GM12878 (cell line): ENCODE measurements around the gene SBNO2. TPM values are rescaled to one million over a fixed set of nuclear protein-coding genes. Genes with fewer than 3 reads are reported as not detected.

ENCODE experiments used
- ATF2 ChIP-seq: IDR thresholded peaks from 2 replicates; pipeline ENCODE4 v1.6.1; 2012; ENCODE audit warnings: low read length, inconsistent platforms
- BACH1 ChIP-seq: fragments of 450-650 bp; IDR thresholded peaks from 2 replicates; pipeline ENCODE4 v1.6.1; 2017; ENCODE audit warnings: mild to moderate bottlenecking, borderline replicate concordance
- CEBPB ChIP-seq, 2 experiments: fragments of 150-350 bp in 1 of 2; IDR thresholded peaks; 2 replicates each; pipeline ENCODE4 v1.6.1; 2012 to 2014; ENCODE audit warnings: low read depth in 2 of 2, low read length in 2 of 2, borderline replicate concordance in 1 of 2, inconsistent platforms in 1 of 2
- CEBPZ ChIP-seq: fragments of 150-350 bp; IDR thresholded peaks from 2 replicates; pipeline ENCODE4 v1.6.1; 2016; ENCODE audit warnings: low read depth, low read length
- E2F4 ChIP-seq: IDR thresholded peaks from 2 replicates; pipeline ENCODE4 v1.6.1; 2012; ENCODE audit warnings: low read depth, low read length, improper control_type of control experiment
- ELK1 ChIP-seq: IDR thresholded peaks from 2 replicates; pipeline ENCODE4 v1.6.1; 2012; ENCODE audit warnings: low read depth, low read length, improper control_type of control experiment
- IKZF1 ChIP-seq: fragments of 450-650 bp; conservative IDR thresholded peaks from 2 replicates; pipeline ENCODE4 v1.6.1; 2017; ENCODE audit warnings: antibody characterized with exemption, mild to moderate bottlenecking
- IKZF2 ChIP-seq, 2 experiments: fragments of 450-650 bp; IDR thresholded peaks; 2 replicates each; pipeline ENCODE4 v1.6.1; 2017; ENCODE audit warnings: mild to moderate bottlenecking in 2 of 2, moderate library complexity in 2 of 2
- MLLT1 ChIP-seq: fragments of 450-650 bp; IDR thresholded peaks from 2 replicates; pipeline ENCODE4 v1.6.1; 2016; ENCODE audit warnings: mild to moderate bottlenecking
- NFIC ChIP-seq: IDR thresholded peaks from 2 replicates; pipeline ENCODE4 v1.6.1; 2012; ENCODE audit warnings: low read depth, mild to moderate bottlenecking, inconsistent platforms, low read length, moderate library complexity
- NR2C2 ChIP-seq: IDR thresholded peaks from 2 replicates; pipeline ENCODE4 v1.6.1; 2011; ENCODE audit warnings: borderline replicate concordance, low read depth; ENCODE audit not compliant: control insufficient read depth, insufficient read length
- NR2F1 ChIP-seq: fragments of 450-650 bp; conservative IDR thresholded peaks from 2 replicates; pipeline ENCODE4 v1.6.1; 2017; ENCODE audit warnings: mild to moderate bottlenecking
- NRF1 ChIP-seq: conservative IDR thresholded peaks from 2 replicates; pipeline ENCODE4 v1.6.1; 2011; ENCODE audit warnings: mild to moderate bottlenecking, low read depth, low read length, improper control_type of control experiment
- PAX5 ChIP-seq: IDR thresholded peaks from 2 replicates; pipeline ENCODE4 v1.6.1; 2011; ENCODE audit warnings: low read depth, low read length, borderline replicate concordance
- PAX8 ChIP-seq: fragments of 450-650 bp; IDR thresholded peaks from 2 replicates; pipeline ENCODE4 v1.6.1; 2017; ENCODE audit warnings: mild to moderate bottlenecking, moderate library complexity
- PML ChIP-seq: IDR thresholded peaks from 2 replicates; pipeline ENCODE4 v1.6.1; 2012; ENCODE audit warnings: low read length, inconsistent platforms
- SIN3A ChIP-seq: IDR thresholded peaks from 2 replicates; pipeline ENCODE4 v1.6.1; 2012; ENCODE audit warnings: low read depth, low read length, improper control_type of control experiment
- STAT1 ChIP-seq: fragments of 450-650 bp; conservative IDR thresholded peaks from 2 replicates; pipeline ENCODE4 v1.6.1; 2014; ENCODE audit warnings: antibody characterized with exemption, mild to moderate bottlenecking
- TAF1 ChIP-seq: IDR thresholded peaks from 2 replicates; pipeline ENCODE4 v1.6.1; 2011; ENCODE audit warnings: mild to moderate bottlenecking, low read depth, low read length, borderline replicate concordance
- USF1 ChIP-seq: IDR thresholded peaks from 2 replicates; pipeline ENCODE4 v1.6.1; 2011; ENCODE audit warnings: borderline replicate concordance, low read depth, mild to moderate bottlenecking, moderate library complexity, mixed read lengths, low read length; ENCODE audit not compliant: insufficient read depth; ENCODE audit errors: extremely low read length
- ZNF622 ChIP-seq: fragments of 450-650 bp; IDR thresholded peaks from 2 replicates; pipeline ENCODE4 v1.6.1; 2017; ENCODE audit warnings: mild to moderate bottlenecking, inconsistent platforms
- polyA plus RNA-seq, 11 experiments: library from polyadenylated mRNA; depleted of rRNA in 4 of 11; unstranded in 6 of 11; stranded (reverse) in 5 of 11; fragments of >200 nt; fragmentation: Nextera tagmentation in 4 of 11; fragmentation: Illumina TruSeq in 1 of 11; extraction: Ambion mirVana in 4 of 11; extraction: Trizol in 1 of 11; gene quantifications; 1 replicate in 1 of 11; 2 replicates in 10 of 11; pipeline versions ENCODE4 v1.2.1 to v1.2.3, GENCODE V29; 2011 to 2016; ENCODE audit warnings: inconsistent platforms in 2 of 11, missing spikeins in 2 of 11, low read depth in 1 of 11
- total RNA-seq, 4 experiments: library from RNA; depleted of rRNA in 3 of 4; stranded (reverse); fragments of >200 nt in 3 of 4; fragmentation: Illumina TruSeq in 1 of 4; extraction: Trizol in 1 of 4; gene quantifications; 2 replicates each; pipeline versions ENCODE4 v1.2.1 to v1.2.3, GENCODE V29; 2013 to 2021

The SBNO2 gene
- total and polyA plus RNA-seq, 10 of the 15 experiments (the other 5 are each of a cell fraction or from before 2014, with no cell fraction given), result 0.08 to 44.6 (median 5.4) TPM

GRCh38 chr19:1094978-1095701, 78.9 kb downstream of the SBNO2 start, which contains the start of gene POLR2E (continued):
- TF ChIP-seq ATF2, result no peak
- no peak for TF ChIP-seq BACH1
- TF ChIP-seq ZNF622, result no peak
- 0 out of 2 replicates have a peak, but pooled peaks have one; percentile 22 for TF ChIP-seq NRF1
- TF ChIP-seq E2F4, result peak; percentile 27; the same call in 1 of the 2 replicates
- no peak for TF ChIP-seq CEBPB (IDR thresholded peaks at IDR 0.05; ENCODE audit: borderline replicate concordance in 1 of 2, low read depth in 2 of 2, low read length in 2 of 2)
- TF ChIP-seq NR2C2, result no peak
- TF ChIP-seq MLLT1, result no peak
- no peak for TF ChIP-seq NR2F1
- TF ChIP-seq CEBPZ, result no peak
- TF ChIP-seq NFIC, result no peak
- no peak for TF ChIP-seq USF1
- no peak for TF ChIP-seq STAT1
- peak; percentile 94 for TF ChIP-seq IKZF1
- TF ChIP-seq SIN3A, result no peak; the same call in 1 of the 2 replicates
- peak; percentile 44; the same call in 1 of the 2 replicates for TF ChIP-seq PAX5
- no peak for TF ChIP-seq PML
- no peak for TF ChIP-seq IKZF2 (IDR thresholded peaks at IDR 0.05)
- TF ChIP-seq ELK1, result no peak
- peak; percentile 69; the same call in 1 of the 2 replicates for TF ChIP-seq TAF1
- TF ChIP-seq PAX8, result no peak
